HepG2 (cell line): Measurements from ENCODE around the gene PGK2. TPM values are rescaled to one million over a fixed set of nuclear protein-coding genes. Genes with fewer than 3 reads are reported as not detected.
A peak's percentile ranks its signal among the peaks of the same experiment; 100 is the strongest.

Source experiments
- HOXA5 ChIP-seq: sonication (generic); formaldehyde crosslinking; IDR thresholded peaks from 2 replicates; pipeline ENCODE4 v1.4.0; 2020; ENCODE audit warnings: missing genetic modification reagents
- NAIF1 ChIP-seq: sonication (generic); formaldehyde crosslinking; IDR thresholded peaks from 2 replicates; pipeline ENCODE4 v1.5.0; 2020; ENCODE audit warnings: mild to moderate bottlenecking, missing genetic modification reagents, borderline replicate concordance
- NFATC3 ChIP-seq: sonication (generic); formaldehyde crosslinking; IDR thresholded peaks from 2 replicates; pipeline ENCODE4 v1.5.1; 2020; ENCODE audit warnings: mild to moderate bottlenecking, missing genetic modification reagents
- RORA ChIP-seq: sonication (generic); formaldehyde crosslinking; IDR thresholded peaks from 2 replicates; pipeline ENCODE4 v1.5.0; 2020; ENCODE audit warnings: mild to moderate bottlenecking, missing genetic modification reagents, moderate library complexity
- SIN3A ChIP-seq: IDR thresholded peaks from 2 replicates; pipeline ENCODE4 v1.6.1; 2011; ENCODE audit warnings: low read depth, mild to moderate bottlenecking, control low read depth, low read length, borderline replicate concordance
- SMYD3 ChIP-seq: sonication (generic); formaldehyde crosslinking; IDR thresholded peaks from 2 replicates; pipeline ENCODE4 v1.8.1; 2023; ENCODE audit warnings: mild to moderate bottlenecking, missing genetic modification reagents
- SNAI1 ChIP-seq: sonication (generic); formaldehyde crosslinking; IDR thresholded peaks from 2 replicates; pipeline ENCODE4 v1.5.0; 2020; ENCODE audit warnings: mild to moderate bottlenecking, missing genetic modification reagents, borderline replicate concordance
- SOX13 ChIP-seq, 3 experiments: fragments of 450-650 bp in 1 of 3; sonication (generic) in 1 of 3; formaldehyde crosslinking in 1 of 3; IDR thresholded peaks in 2 of 3; conservative IDR thresholded peaks in 1 of 3; 2 replicates each; pipeline versions ENCODE4 v1.5.0 to v1.6.1; 2016 to 2020; ENCODE audit warnings: antibody characterized with exemption in 1 of 3, mild to moderate bottlenecking in 1 of 3, missing compliant biosample characterization in 1 of 3, missing genetic modification reagents in 1 of 3, moderate library complexity in 1 of 3
- U2AF1 ChIP-seq: fragments of 200-400 bp; formaldehyde crosslinking; optimal IDR thresholded peaks from 2 replicates; pipeline ENCODE3; 2017; ENCODE audit warnings: mild to moderate bottlenecking, low read depth, low read length
- ZFAT ChIP-seq: sonication (generic); formaldehyde crosslinking; conservative IDR thresholded peaks from 2 replicates; pipeline ENCODE4 v1.8.1; 2023; ENCODE audit warnings: missing genetic modification reagents, inconsistent platforms
- ZFX ChIP-seq: sonication (generic); formaldehyde crosslinking; IDR thresholded peaks from 2 replicates; pipeline ENCODE4 v1.4.0; 2020; ENCODE audit warnings: mild to moderate bottlenecking, low read depth, missing genetic modification reagents, moderate library complexity
- ZNF30 ChIP-seq: sonication (generic); formaldehyde crosslinking; IDR thresholded peaks from 2 replicates; pipeline ENCODE4 v1.5.0; 2020; ENCODE audit warnings: mild to moderate bottlenecking, missing genetic modification reagents
- ZNF510 ChIP-seq: sonication (generic); formaldehyde crosslinking; IDR thresholded peaks from 2 replicates; pipeline ENCODE4 v1.4.0; 2020; ENCODE audit warnings: low read depth, mild to moderate bottlenecking, missing genetic modification reagents
- ZNF546 ChIP-seq: sonication (generic); formaldehyde crosslinking; conservative IDR thresholded peaks from 2 replicates; pipeline ENCODE4 v1.8.1; 2023; ENCODE audit warnings: mild to moderate bottlenecking, missing genetic modification reagents
- ZNF7 ChIP-seq: IDR thresholded peaks from 2 replicates; pipeline ENCODE4 v1.6.1; 2016; ENCODE audit warnings: missing biosample characterization, missing genetic modification reagents
- ZNF777 ChIP-seq: sonication (generic); formaldehyde crosslinking; IDR thresholded peaks from 2 replicates; pipeline ENCODE4 v1.4.0; 2020; ENCODE audit warnings: missing genetic modification reagents
- ZNF878 ChIP-seq: sonication (generic); formaldehyde crosslinking; IDR thresholded peaks from 2 replicates; pipeline ENCODE4 v1.8.1; 2023; ENCODE audit warnings: mild to moderate bottlenecking, missing genetic modification reagents, moderate library complexity
- ZSCAN12 ChIP-seq: sonication (generic); formaldehyde crosslinking; IDR thresholded peaks from 2 replicates; pipeline ENCODE4 v1.9.0; 2021; ENCODE audit warnings: mild to moderate bottlenecking, missing genetic modification reagents
- polyA plus RNA-seq, 8 experiments: library from polyadenylated mRNA; depleted of rRNA in 3 of 8; stranded (reverse) in 7 of 8; unstranded in 1 of 8; fragments of >200 nt; fragmentation: Illumina TruSeq in 4 of 8; extraction: Trizol in 4 of 8; gene quantifications; 2 replicates each; pipeline versions ENCODE4 v1.2.1 to v1.2.3, GENCODE V29; 2011 to 2016; ENCODE audit warnings: low read depth in 4 of 8, missing spikeins in 1 of 8, mixed read lengths in 1 of 8; ENCODE audit not compliant: insufficient read depth in 1 of 8
- total RNA-seq, 5 experiments: library from RNA; depleted of rRNA; stranded (reverse); fragments of >200 nt; fragmentation: Illumina TruSeq; extraction: Trizol; gene quantifications; 2 replicates each; pipeline ENCODE4 v1.2.3, GENCODE V29; 2016; ENCODE audit warnings: low read depth in 1 of 5
- TF ChIP-seq, protein P1 (sequence below): sonication (generic); formaldehyde crosslinking; IDR thresholded peaks from 2 replicates; pipeline ENCODE4 v1.5.0; 2020; ENCODE audit warnings: missing genetic modification reagents, mild to moderate bottlenecking, borderline replicate concordance
- TF ChIP-seq, protein P2 (sequence below): IDR thresholded peaks from 2 replicates; pipeline ENCODE4 v1.6.1; 2016; ENCODE audit warnings: missing biosample characterization, missing genetic modification reagents, low read depth
- TF ChIP-seq, protein P3 (sequence below): sonication (generic); formaldehyde crosslinking; IDR thresholded peaks from 2 replicates; pipeline ENCODE4 v1.4.0; 2020; ENCODE audit warnings: missing genetic modification reagents
- TF ChIP-seq, protein P4 (sequence below): sonication (generic); formaldehyde crosslinking; IDR thresholded peaks from 2 replicates; pipeline ENCODE4 v1.5.1; 2020; ENCODE audit warnings: missing genetic modification reagents, mild to moderate bottlenecking, borderline replicate concordance
- TF ChIP-seq, protein P5 (sequence below): sonication (generic); formaldehyde crosslinking; IDR thresholded peaks from 2 replicates; pipeline ENCODE4 v1.8.0; 2022; ENCODE audit warnings: mild to moderate bottlenecking, missing genetic modification reagents, moderate library complexity
- TF ChIP-seq, protein P6 (sequence below): sonication (generic); formaldehyde crosslinking; IDR thresholded peaks from 2 replicates; pipeline ENCODE4 v1.4.0; 2020; ENCODE audit warnings: missing genetic modification reagents

PGK2 gene
- total and polyA plus RNA-seq, 2 of the 13 experiments (the other 11 are each of a cell fraction or from before 2014, with no cell fraction given): not detected

DNA sequence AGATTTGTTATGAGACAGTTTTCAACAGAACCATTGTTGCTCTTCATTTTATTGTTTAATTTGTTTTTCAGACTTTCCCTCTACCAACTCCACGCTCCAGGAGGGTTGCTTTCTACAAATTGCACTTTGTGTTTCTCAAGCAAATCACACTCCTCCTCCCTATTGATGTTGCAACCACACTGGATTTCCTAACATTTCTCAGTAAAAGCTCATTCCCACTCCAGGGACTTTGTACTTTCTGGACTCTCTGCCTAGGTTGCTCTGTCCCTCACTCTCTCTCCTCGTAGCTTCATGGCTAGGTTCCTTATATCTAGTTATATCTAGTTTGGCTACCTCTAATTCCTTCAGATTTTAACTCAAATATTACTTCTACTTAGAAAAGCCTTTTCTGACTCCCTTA, 20.3 kb downstream of the PGK2 start (continued):
- TF ChIP-seq, protein P1, sequence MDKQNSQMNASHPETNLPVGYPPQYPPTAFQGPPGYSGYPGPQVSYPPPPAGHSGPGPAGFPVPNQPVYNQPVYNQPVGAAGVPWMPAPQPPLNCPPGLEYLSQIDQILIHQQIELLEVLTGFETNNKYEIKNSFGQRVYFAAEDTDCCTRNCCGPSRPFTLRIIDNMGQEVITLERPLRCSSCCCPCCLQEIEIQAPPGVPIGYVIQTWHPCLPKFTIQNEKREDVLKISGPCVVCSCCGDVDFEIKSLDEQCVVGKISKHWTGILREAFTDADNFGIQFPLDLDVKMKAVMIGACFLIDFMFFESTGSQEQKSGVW (CRISPR knock-in tag): no peak
- TF ChIP-seq ZFAT (no peak), ZNF878 (CRISPR knock-in tag) (peak; percentile 36; the same call in 1 of the 2 replicates), ZNF546 (CRISPR knock-in tag) (no peak), ZNF7 (CRISPR knock-in tag) (no peak), NAIF1 (no peak), SIN3A (no peak), ZNF777 (CRISPR knock-in tag) (no peak), HOXA5 (CRISPR knock-in tag) (peak; percentile 83; the same call in 1 of the 2 replicates), SMYD3 (CRISPR knock-in tag) (no peak), SOX13 (IDR thresholded peaks at IDR 0.05) (peak; percentile 84), SOX13 (CRISPR knock-in tag; conservative IDR thresholded peaks at IDR 0.05 in 1 of 2, IDR thresholded peaks at IDR 0.05 in 1 of 2) (peak in 1 of 2 experiments; percentile 94; a peak in 2 of 4 replicates), ZSCAN12 (CRISPR knock-in tag) (no peak), U2AF1 (no peak), ZFX (no peak), SNAI1 (CRISPR knock-in tag) (no peak), ZNF510 (CRISPR knock-in tag) (no peak), NFATC3 (CRISPR knock-in tag) (no peak), RORA (CRISPR knock-in tag) (no peak), ZNF30 (CRISPR knock-in tag) (no peak)
- TF ChIP-seq, protein P2, sequence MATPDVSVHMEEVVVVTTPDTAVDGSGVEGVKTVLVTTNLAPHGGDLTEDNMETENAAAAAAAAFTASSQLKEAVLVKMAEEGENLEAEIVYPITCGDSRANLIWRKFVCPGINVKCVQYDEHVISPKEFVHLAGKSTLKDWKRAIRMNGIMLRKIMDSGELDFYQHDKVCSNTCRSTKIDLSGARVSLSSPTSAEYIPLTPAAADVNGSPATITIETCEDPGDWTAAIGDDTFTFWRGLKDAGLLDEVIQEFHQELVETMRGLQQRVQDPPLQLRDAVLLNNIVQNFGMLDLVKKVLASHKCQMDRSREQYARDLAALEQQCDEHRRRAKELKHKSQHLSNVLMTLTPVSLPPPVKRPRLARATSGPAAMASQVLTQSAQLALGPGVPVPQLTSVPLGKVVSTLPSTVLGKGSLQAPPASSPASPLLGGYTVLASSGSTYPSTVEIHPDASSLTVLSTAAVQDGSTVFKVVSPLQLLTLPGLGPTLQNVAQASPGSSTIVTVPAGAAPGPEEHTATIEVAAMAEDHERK (CRISPR knock-in tag): no peak
- TF ChIP-seq, protein P3, sequence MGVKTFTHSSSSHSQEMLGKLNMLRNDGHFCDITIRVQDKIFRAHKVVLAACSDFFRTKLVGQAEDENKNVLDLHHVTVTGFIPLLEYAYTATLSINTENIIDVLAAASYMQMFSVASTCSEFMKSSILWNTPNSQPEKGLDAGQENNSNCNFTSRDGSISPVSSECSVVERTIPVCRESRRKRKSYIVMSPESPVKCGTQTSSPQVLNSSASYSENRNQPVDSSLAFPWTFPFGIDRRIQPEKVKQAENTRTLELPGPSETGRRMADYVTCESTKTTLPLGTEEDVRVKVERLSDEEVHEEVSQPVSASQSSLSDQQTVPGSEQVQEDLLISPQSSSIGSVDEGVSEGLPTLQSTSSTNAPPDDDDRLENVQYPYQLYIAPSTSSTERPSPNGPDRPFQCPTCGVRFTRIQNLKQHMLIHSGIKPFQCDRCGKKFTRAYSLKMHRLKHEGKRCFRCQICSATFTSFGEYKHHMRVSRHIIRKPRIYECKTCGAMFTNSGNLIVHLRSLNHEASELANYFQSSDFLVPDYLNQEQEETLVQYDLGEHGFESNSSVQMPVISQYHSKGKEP (CRISPR knock-in tag): no peak
- TF ChIP-seq, protein P4, sequence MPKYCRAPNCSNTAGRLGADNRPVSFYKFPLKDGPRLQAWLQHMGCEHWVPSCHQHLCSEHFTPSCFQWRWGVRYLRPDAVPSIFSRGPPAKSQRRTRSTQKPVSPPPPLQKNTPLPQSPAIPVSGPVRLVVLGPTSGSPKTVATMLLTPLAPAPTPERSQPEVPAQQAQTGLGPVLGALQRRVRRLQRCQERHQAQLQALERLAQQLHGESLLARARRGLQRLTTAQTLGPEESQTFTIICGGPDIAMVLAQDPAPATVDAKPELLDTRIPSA (CRISPR knock-in tag): no peak
- TF ChIP-seq, protein P5, sequence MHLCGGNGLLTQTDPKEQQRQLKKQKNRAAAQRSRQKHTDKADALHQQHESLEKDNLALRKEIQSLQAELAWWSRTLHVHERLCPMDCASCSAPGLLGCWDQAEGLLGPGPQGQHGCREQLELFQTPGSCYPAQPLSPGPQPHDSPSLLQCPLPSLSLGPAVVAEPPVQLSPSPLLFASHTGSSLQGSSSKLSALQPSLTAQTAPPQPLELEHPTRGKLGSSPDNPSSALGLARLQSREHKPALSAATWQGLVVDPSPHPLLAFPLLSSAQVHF (CRISPR knock-in tag): no peak
- TF ChIP-seq, protein P6, sequence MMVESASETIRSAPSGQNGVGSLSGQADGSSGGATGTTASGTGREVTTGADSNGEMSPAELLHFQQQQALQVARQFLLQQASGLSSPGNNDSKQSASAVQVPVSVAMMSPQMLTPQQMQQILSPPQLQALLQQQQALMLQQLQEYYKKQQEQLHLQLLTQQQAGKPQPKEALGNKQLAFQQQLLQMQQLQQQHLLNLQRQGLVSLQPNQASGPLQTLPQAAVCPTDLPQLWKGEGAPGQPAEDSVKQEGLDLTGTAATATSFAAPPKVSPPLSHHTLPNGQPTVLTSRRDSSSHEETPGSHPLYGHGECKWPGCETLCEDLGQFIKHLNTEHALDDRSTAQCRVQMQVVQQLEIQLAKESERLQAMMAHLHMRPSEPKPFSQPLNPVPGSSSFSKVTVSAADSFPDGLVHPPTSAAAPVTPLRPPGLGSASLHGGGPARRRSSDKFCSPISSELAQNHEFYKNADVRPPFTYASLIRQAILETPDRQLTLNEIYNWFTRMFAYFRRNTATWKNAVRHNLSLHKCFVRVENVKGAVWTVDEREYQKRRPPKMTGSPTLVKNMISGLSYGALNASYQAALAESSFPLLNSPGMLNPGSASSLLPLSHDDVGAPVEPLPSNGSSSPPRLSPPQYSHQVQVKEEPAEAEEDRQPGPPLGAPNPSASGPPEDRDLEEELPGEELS (CRISPR knock-in tag): peak; percentile 77
